H9 (cell line): Measurements from ENCODE around the gene TRIM7. TPM values are rescaled to one million over a fixed set of nuclear protein-coding genes. Genes with fewer than 3 reads are reported as not detected.

ENCODE experiments used
- DNase-seq: peaks from one replicate; pipeline ENCODE4 v3.0.0-alpha.2; 2017
- H2AFZ ChIP-seq: one replicate; pipeline ENCODE4 v1.6.1; 2013; ENCODE audit warnings: mild to moderate bottlenecking, low read length, control low read depth, moderate library complexity
- H2AK5ac ChIP-seq: 2 replicates; pipeline ENCODE4 v1.6.1; 2013; ENCODE audit warnings: low read length, control low read depth, mixed read lengths; ENCODE audit not compliant: insufficient read length
- H2BK120ac ChIP-seq: one replicate; pipeline ENCODE4 v1.6.1; 2013; ENCODE audit warnings: low read depth, mild to moderate bottlenecking, low read length, control low read depth, inconsistent platforms; ENCODE audit not compliant: poor library complexity, severe bottlenecking
- H2BK12ac ChIP-seq: 2 replicates; pipeline ENCODE4 v1.6.1; 2013; ENCODE audit warnings: low read length, control low read depth, mixed read lengths, low read depth; ENCODE audit not compliant: insufficient read length
- H2BK15ac ChIP-seq: 2 replicates; pipeline ENCODE4 v1.6.1; 2013; ENCODE audit warnings: low read depth, low read length, control low read depth
- H2BK20ac ChIP-seq: one replicate; pipeline ENCODE4 v1.6.1; 2013; ENCODE audit warnings: low read depth, mild to moderate bottlenecking, low read length, control low read depth, inconsistent platforms; ENCODE audit not compliant: poor library complexity, severe bottlenecking
- H2BK5ac ChIP-seq: 2 replicates; pipeline ENCODE4 v1.6.1; 2013; ENCODE audit warnings: low read length, control low read depth, mixed read lengths; ENCODE audit not compliant: insufficient read length
- H3K14ac ChIP-seq: 2 replicates; pipeline ENCODE4 v1.6.1; 2013; ENCODE audit warnings: low read length, control low read depth; ENCODE audit not compliant: insufficient read depth
- H3K18ac ChIP-seq: 2 replicates; pipeline ENCODE4 v1.6.1; 2013; ENCODE audit warnings: low read depth, mild to moderate bottlenecking, mixed read lengths, low read length, control low read depth; ENCODE audit not compliant: insufficient read length
- H3K23ac ChIP-seq: 2 replicates; pipeline ENCODE4 v1.6.1; 2013; ENCODE audit warnings: low read length, control low read depth, mixed read lengths, low read depth; ENCODE audit not compliant: insufficient read length
- H3K23me2 ChIP-seq: 2 replicates; pipeline ENCODE4 v1.6.1; 2013; ENCODE audit warnings: low read depth, mild to moderate bottlenecking, mixed read lengths, low read length, control low read depth; ENCODE audit not compliant: insufficient read length, poor library complexity, severe bottlenecking
- H3K27ac ChIP-seq: 2 replicates; pipeline ENCODE4 v1.5.1; 2013; ENCODE audit warnings: low read length, control low read depth, mixed read lengths, low read depth; ENCODE audit not compliant: insufficient read length
- H3K27me3 ChIP-seq: 2 replicates; pipeline ENCODE4 v1.6.1; 2013; ENCODE audit warnings: low read length, control low read depth, inconsistent platforms; ENCODE audit not compliant: insufficient read depth
- H3K4ac ChIP-seq: 2 replicates; pipeline ENCODE4 v1.6.1; 2013; ENCODE audit warnings: low read depth, mild to moderate bottlenecking, control low read depth, inconsistent platforms, low read length, moderate library complexity
- H3K4me1 ChIP-seq: 2 replicates; pipeline ENCODE4 v1.6.1; 2013; ENCODE audit warnings: low read length, control low read depth, inconsistent platforms; ENCODE audit not compliant: insufficient read depth
- H3K4me2 ChIP-seq: 2 replicates; pipeline ENCODE4 v1.6.1; 2013; ENCODE audit warnings: low read length, control low read depth, mixed read lengths; ENCODE audit not compliant: insufficient read length, insufficient read depth
- H3K56ac ChIP-seq: 2 replicates; pipeline ENCODE4 v1.6.1; 2013; ENCODE audit warnings: low read depth, mild to moderate bottlenecking, mixed read lengths, low read length, control low read depth; ENCODE audit not compliant: insufficient read length
- H3K79me1 ChIP-seq: 2 replicates; pipeline ENCODE4 v1.6.1; 2013; ENCODE audit warnings: low read depth, mild to moderate bottlenecking, moderate library complexity, low read length, control low read depth, inconsistent platforms; ENCODE audit not compliant: insufficient read depth, poor library complexity, severe bottlenecking
- H3K79me2 ChIP-seq: 2 replicates; pipeline ENCODE4 v1.6.1; 2013; ENCODE audit warnings: low read length, control low read depth, inconsistent platforms; ENCODE audit not compliant: insufficient read depth
- H3K9ac ChIP-seq: 2 replicates; pipeline ENCODE4 v1.6.1; 2013; ENCODE audit warnings: low read length, control low read depth, mixed read lengths; ENCODE audit not compliant: insufficient read length; ENCODE audit errors: extremely low read depth
- H3K9me3 ChIP-seq: one replicate; pipeline ENCODE4 v1.6.1; 2013; ENCODE audit warnings: low read depth, low read length, inconsistent platforms; ENCODE audit not compliant: control insufficient read depth
- H3T11ph ChIP-seq: one replicate; pipeline ENCODE4 v1.6.1; 2013; ENCODE audit warnings: mild to moderate bottlenecking, low read length, control low read depth, inconsistent platforms
- H4K20me1 ChIP-seq: one replicate; pipeline ENCODE4 v1.6.1; 2013; ENCODE audit not compliant: control insufficient read depth, insufficient read length, insufficient read depth
- H4K5ac ChIP-seq: 2 replicates; pipeline ENCODE4 v1.6.1; 2013; ENCODE audit warnings: low read depth, mild to moderate bottlenecking, mixed read lengths, low read length, control low read depth; ENCODE audit not compliant: insufficient read length
- H4K8ac ChIP-seq: replicated peaks from 2 replicates; pipeline ENCODE4 v1.6.1; 2013; ENCODE audit warnings: low read length, control low read depth, mixed read lengths, low read depth; ENCODE audit not compliant: insufficient read length
- H4K91ac ChIP-seq: 2 replicates; pipeline ENCODE4 v1.6.1; 2013; ENCODE audit warnings: low read depth, mild to moderate bottlenecking, moderate library complexity, mixed read lengths, low read length, control low read depth; ENCODE audit not compliant: insufficient read length
- H3K27ac Mint-ChIP-seq, 3 experiments: 2 replicates in 2 of 3; 3 replicates in 1 of 3; pipeline ENCODE4 v1.8.0; 2020 to 2021; ENCODE audit warnings: mixed read lengths in 3 of 3, mild to moderate bottlenecking in 1 of 3, moderate library complexity in 1 of 3
- H3K27me3 Mint-ChIP-seq: 2 replicates; pipeline ENCODE4 v1.8.0; 2021; ENCODE audit warnings: low read depth, mild to moderate bottlenecking, moderate library complexity, mixed read lengths
- H3K36me3 Mint-ChIP-seq, 3 experiments: 2 replicates in 2 of 3; 3 replicates in 1 of 3; pipeline ENCODE4 v1.8.0; 2020 to 2021; ENCODE audit warnings: low read depth in 3 of 3, mixed read lengths in 3 of 3; ENCODE audit not compliant: insufficient read depth in 1 of 3
- H3K4me1 Mint-ChIP-seq, 2 experiments: 2 replicates each; pipeline ENCODE4 v1.8.0; 2020; ENCODE audit warnings: mixed read lengths in 2 of 2
- H3K4me3 Mint-ChIP-seq, 2 experiments: 2 replicates in 1 of 2; 3 replicates in 1 of 2; pipeline ENCODE4 v1.8.0; 2020 to 2021; ENCODE audit warnings: mild to moderate bottlenecking in 2 of 2, mixed read lengths in 2 of 2, moderate library complexity in 1 of 2
- H3K9me3 Mint-ChIP-seq, 2 experiments: 2 replicates in 1 of 2; 3 replicates in 1 of 2; pipeline ENCODE4 v1.8.0; 2020; ENCODE audit warnings: mild to moderate bottlenecking in 2 of 2, mixed read lengths in 2 of 2, moderate library complexity in 1 of 2
- CTCF ChIP-seq: fragments of 200-600 bp; sonication (generic); conservative IDR thresholded peaks from 3 replicates; pipeline ENCODE4 v1.8.0; 2021; ENCODE audit warnings: antibody characterized with exemption, mild to moderate bottlenecking
- WGBS: extraction: QIAGEN DNeasy Blood & Tissue Kit; methylation state at CpG from one replicate; pipeline ENCODE4 v1.1.7; 2013; ENCODE audit warnings: missing lambda C conversion rate, low lambda C conversion rate, mixed read lengths; ENCODE audit not compliant: insufficient read length; ENCODE audit errors: extremely low coverage; 5-methylcytosine and 5-hydroxymethylcytosine counted together
- total RNA-seq: library from RNA; stranded (reverse); gene quantifications from 2 replicates; pipeline ENCODE4 v1.2.1, GENCODE V29; 2021

The TRIM7 gene
- total RNA-seq, 1 experiment from 2014 or later = not detected

- H3K4me1 Mint-ChIP-seq = peaks cover 42% of the 10 kb centered on the region in 2 experiments
- no peak for TF ChIP-seq CTCF
- no peak overlapping the region for H2AK5ac ChIP-seq
Measured at GRCh38 chr5:181197326-181197951, 7.6 kb downstream of the TRIM7 start.

More at GRCh38 chr5:181197326-181197951, 7.6 kb downstream of the TRIM7 start:
- no peak overlapping the region for H3K4ac ChIP-seq
- no peak overlapping the region for H3K14ac ChIP-seq
- peaks cover 10% of the 10 kb centered on the region; the same call in 1 of the 2 replicates for H3K4me1 ChIP-seq
- no peak for DNase-seq
- no peak overlapping the region for H4K5ac ChIP-seq
- no peak overlapping the region for H2BK20ac ChIP-seq
- H3K18ac ChIP-seq = no peak overlapping the region
- H3K9me3 ChIP-seq = no peaks in the 10 kb centered on the region
- no peak overlapping the region for H2BK5ac ChIP-seq
- H2AFZ ChIP-seq = no peak overlapping the region
- no peak overlapping the region for H2BK15ac ChIP-seq
- H3K27ac ChIP-seq = no peak overlapping the region
- H3K27me3 ChIP-seq = no peaks in the 10 kb centered on the region; the same call in 1 of the 2 replicates
- no peak overlapping the region for H3T11ph ChIP-seq
- H3K56ac ChIP-seq = no peak overlapping the region
- no peak overlapping the region for H3K4me2 ChIP-seq
- no peak overlapping the region for H3K9ac ChIP-seq
- peaks cover 79% of the 10 kb centered on the region for H3K27me3 Mint-ChIP-seq
- H3K9me3 Mint-ChIP-seq = no peaks in the 10 kb centered on the region; a peak in 1 of 5 replicates
- no peak overlapping the region for H2BK120ac ChIP-seq
- H2BK12ac ChIP-seq = no peak overlapping the region
- WGBS = no CpG with 5 or more reads among the region's 8 CpGs
- no peak overlapping the region for H4K91ac ChIP-seq
- H3K36me3 Mint-ChIP-seq = no peaks in the 10 kb centered on the region; a peak in 1 of 7 replicates
- H3K23ac ChIP-seq = no peak overlapping the region
- H3K27ac Mint-ChIP-seq = no peak overlapping the region; a peak in 1 of 7 replicates
- H3K79me1 ChIP-seq = no peaks in the 10 kb centered on the region
- H4K8ac ChIP-seq = no peak overlapping the region
- H3K4me3 Mint-ChIP-seq = no peak overlapping the region
- no peaks in the 10 kb centered on the region for H3K23me2 ChIP-seq
- no peaks in the 10 kb centered on the region for H4K20me1 ChIP-seq
- no peaks in the 10 kb centered on the region for H3K79me2 ChIP-seq
